Kidney (tissue), 14 donors: Measurements from ENCODE around the gene GTF3C2. TPM values are rescaled to one million over a fixed set of nuclear protein-coding genes. Genes with fewer than 3 reads are reported as not detected.

ENCODE experiments used
- DNase-seq, 5 donors: peaks; one replicate each; pipeline ENCODE4 v3.0.0-alpha.2; 2013 to 2020
- FAIRE-seq: peaks from 2 replicates; lab custom pipeline; 2012; peaks lifted over from hg19 to GRCh38; lab: Jason Lieb, UNC
- H3K27ac ChIP-seq, 2 donors: one replicate each; pipeline ENCODE4 v1.7.0; 2013; ENCODE audit warnings: low read depth in 2 of 2, low read length in 2 of 2, inconsistent platforms in 1 of 2
- H3K27me3 ChIP-seq: one replicate; pipeline ENCODE4 v1.7.1; 2013; ENCODE audit warnings: low read length, inconsistent platforms; ENCODE audit not compliant: control insufficient read depth, insufficient read depth
- H3K36me3 ChIP-seq, 3 donors: one replicate each; pipeline versions ENCODE4 v1.7.0 to v1.7.1; 2013; ENCODE audit warnings: low read length in 3 of 3, control low read depth in 1 of 3, inconsistent platforms in 1 of 3; ENCODE audit not compliant: insufficient read depth in 3 of 3, control insufficient read depth in 2 of 3
- H3K4me1 ChIP-seq, 3 donors: one replicate each; pipeline versions ENCODE4 v1.7.0 to v1.7.1; 2013; ENCODE audit warnings: low read length in 3 of 3, inconsistent platforms in 1 of 3, low read depth in 1 of 3; ENCODE audit not compliant: control insufficient read depth in 2 of 3, insufficient read depth in 2 of 3
- H3K4me3 ChIP-seq, 3 donors: one replicate each; pipeline versions ENCODE4 v1.7.0 to v1.8.1; 2013; ENCODE audit warnings: low read length in 3 of 3, control low read depth in 1 of 3, inconsistent platforms in 1 of 3
- H3K9ac ChIP-seq, 3 donors: one replicate each; pipeline versions ENCODE4 v1.7.0 to v1.7.1; 2013; ENCODE audit warnings: low read length in 3 of 3, control low read depth in 1 of 3, inconsistent platforms in 1 of 3
- H3K9me3 ChIP-seq, 3 donors: one replicate each; pipeline versions ENCODE4 v1.7.0 to v1.7.1; 2013; ENCODE audit warnings: low read length in 3 of 3, control low read depth in 1 of 3, inconsistent platforms in 1 of 3; ENCODE audit not compliant: control insufficient read depth in 2 of 3, insufficient read depth in 1 of 3
- intact Hi-C: fragments of 100-400 bp; cut with DNase I; formaldehyde crosslinking; loops from one replicate; pipeline ENCODE4 v1.11.1; 2022
- polyA plus RNA-seq: library from polyadenylated mRNA; stranded (reverse); fragments of 350-450 nt; fragmentation: Illumina TruSeq; extraction: RNeasy Lipid Tissue Mini Kit (QIAGEN cat#74804); gene quantifications from one replicate; pipeline ENCODE4 v1.2.3, GENCODE V29; 2014; ENCODE audit warnings: low read depth, low replicate concordance; ENCODE audit not compliant: insufficient read depth
- total RNA-seq: library from RNA; stranded (reverse); fragmentation: NEBNext Ultra II Directional; extraction: Animal tissue kit (Norgen Biotek cat#: 25700); gene quantifications from one replicate; pipeline ENCODE4 v1.2.1, GENCODE V29; 2021
- TF ChIP-seq, protein P1 (sequence below): IDR thresholded peaks from 3 replicates; pipeline ENCODE4 v1.5.1; 2012; ENCODE audit warnings: mild to moderate bottlenecking, moderate library complexity, borderline replicate concordance; ENCODE audit not compliant: insufficient read depth; ENCODE audit errors: extremely low read depth
- donor health status: control.
- donor health status: control.
- donor health status: control.
- donor health status: control.
- donor health status: control.
- donor health status: DM: yes; HTN: yes; CAD: no.
- donor health status: Normal renal cell carcinoma (clear cell type).

Gene GTF3C2
- total and polyA plus RNA-seq, 2 donors from 2014 or later: 38.3 to 59.3 TPM

DNA sequence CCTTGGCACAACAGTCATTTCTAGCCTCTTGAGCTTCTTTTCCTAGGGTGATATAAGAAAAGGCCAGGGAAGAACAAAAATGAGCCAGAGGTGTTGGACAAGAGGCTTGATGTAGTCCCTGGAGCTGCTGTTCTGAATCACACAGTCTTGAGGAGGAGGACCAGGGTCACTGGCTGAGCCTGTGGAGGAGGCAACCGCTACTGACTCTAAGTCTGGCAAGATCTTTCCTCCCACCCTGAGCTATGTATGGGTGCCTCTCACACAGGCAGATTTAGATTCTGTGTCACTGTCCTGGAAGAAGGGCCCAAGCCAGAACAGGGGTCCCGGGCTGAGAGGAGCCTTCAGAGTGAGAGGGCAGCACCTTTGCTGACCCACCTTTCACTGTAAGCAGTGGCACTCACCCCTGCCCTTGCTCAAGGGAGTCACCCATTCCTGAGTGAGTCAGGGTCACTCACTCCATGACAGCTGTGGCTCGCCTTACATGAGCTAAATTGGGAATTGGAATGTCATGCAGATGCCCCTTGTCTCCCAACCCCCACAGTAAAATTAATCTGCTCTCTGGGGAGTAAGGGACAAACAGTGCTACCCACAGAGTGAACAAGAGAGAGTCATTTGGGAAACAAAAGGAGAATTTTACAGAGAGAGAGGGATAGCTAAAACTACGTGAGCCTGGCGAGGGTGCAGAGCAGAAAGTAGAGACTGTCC, 74.6 kb downstream of the GTF3C2 start, which contains the start of gene TRIM54:
Gene TRIM54, plus strand, starts transcription at position 575 of the 705 bp plus-strand sequence. CDS start 303 bp downstream, outside the sequence.
- no peaks in the 10 kb centered on the region for H3K4me1 ChIP-seq
- H3K36me3 ChIP-seq: no peaks in the 10 kb centered on the region
- H3K4me3 ChIP-seq: no peak within 1 kb of the TSS
- no peak within 1 kb of the TSS for H3K9ac ChIP-seq
- TF ChIP-seq, protein P1, sequence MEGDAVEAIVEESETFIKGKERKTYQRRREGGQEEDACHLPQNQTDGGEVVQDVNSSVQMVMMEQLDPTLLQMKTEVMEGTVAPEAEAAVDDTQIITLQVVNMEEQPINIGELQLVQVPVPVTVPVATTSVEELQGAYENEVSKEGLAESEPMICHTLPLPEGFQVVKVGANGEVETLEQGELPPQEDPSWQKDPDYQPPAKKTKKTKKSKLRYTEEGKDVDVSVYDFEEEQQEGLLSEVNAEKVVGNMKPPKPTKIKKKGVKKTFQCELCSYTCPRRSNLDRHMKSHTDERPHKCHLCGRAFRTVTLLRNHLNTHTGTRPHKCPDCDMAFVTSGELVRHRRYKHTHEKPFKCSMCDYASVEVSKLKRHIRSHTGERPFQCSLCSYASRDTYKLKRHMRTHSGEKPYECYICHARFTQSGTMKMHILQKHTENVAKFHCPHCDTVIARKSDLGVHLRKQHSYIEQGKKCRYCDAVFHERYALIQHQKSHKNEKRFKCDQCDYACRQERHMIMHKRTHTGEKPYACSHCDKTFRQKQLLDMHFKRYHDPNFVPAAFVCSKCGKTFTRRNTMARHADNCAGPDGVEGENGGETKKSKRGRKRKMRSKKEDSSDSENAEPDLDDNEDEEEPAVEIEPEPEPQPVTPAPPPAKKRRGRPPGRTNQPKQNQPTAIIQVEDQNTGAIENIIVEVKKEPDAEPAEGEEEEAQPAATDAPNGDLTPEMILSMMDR: no peak
- intact Hi-C loops: no loop called here
- H3K9me3 ChIP-seq: no peaks in the 10 kb centered on the region
- FAIRE-seq (no peak), DNase-seq (peak in 3 of 5 donors; percentile 56 to 71 (median 57))
- H3K27ac ChIP-seq: no peak within 1 kb of the TSS
- H3K27me3 ChIP-seq: no peaks in the 10 kb centered on the region

DNA sequence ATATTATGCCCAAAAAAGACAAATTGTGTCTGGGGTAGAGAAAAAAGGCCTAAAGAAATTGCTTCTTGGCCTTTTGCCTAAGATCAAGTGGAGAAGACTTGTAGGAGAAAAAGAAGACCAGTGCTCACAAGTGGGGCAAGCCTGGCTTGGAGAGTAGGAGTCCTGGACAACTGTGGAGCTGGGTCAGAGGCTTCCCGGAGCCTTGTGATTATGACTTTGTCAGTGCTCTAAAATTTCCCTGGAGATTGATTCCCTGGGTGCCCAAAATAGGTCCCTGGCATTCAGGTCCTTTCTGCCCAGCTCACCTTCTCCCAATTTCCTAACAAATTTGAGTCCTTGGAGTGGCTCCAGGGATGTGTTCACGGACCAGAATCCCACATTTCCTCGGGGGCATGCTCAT, 75.1 kb downstream of the GTF3C2 start:
- H3K4me1 ChIP-seq: no peaks in the 10 kb centered on the region
- no peak for DNase-seq
- H3K36me3 ChIP-seq: no peaks in the 10 kb centered on the region
- no peak for FAIRE-seq
- no peak overlapping the region for H3K27ac ChIP-seq
- H3K9ac ChIP-seq: no peak overlapping the region
- intact Hi-C loops: no loop called here
- H3K9me3 ChIP-seq: no peaks in the 10 kb centered on the region
- TF ChIP-seq, protein P1: no peak
- H3K27me3 ChIP-seq: no peaks in the 10 kb centered on the region
- no peak overlapping the region for H3K4me3 ChIP-seq

DNA sequence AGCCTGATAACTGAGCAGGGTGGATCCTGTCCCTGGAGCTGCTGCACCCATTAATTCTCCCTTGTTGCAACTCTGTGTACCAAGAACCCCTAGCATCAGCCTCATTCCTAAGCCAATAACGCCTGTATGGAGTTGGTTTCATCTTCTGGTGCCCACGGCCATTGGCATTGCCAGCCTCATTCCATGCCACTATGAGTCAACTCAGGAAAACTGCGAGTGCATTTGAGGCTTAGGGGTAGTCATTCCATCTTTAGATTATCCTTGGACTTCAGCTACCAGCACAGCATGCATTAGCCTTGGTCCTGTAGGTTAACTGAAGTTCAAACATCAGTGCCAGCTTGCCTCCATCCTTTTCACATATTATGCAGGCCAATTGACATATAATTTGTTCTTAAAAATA, 75.7 kb downstream of the GTF3C2 start:
- H3K9ac ChIP-seq: no peak overlapping the region
- TF ChIP-seq, protein P1: no peak
- no peak overlapping the region for H3K27ac ChIP-seq
- H3K36me3 ChIP-seq: no peaks in the 10 kb centered on the region
- no peaks in the 10 kb centered on the region for H3K27me3 ChIP-seq
- H3K4me3 ChIP-seq: no peak overlapping the region
- FAIRE-seq (no peak), DNase-seq (no peak)
- intact Hi-C loops: no loop called here
- H3K9me3 ChIP-seq: no peaks in the 10 kb centered on the region
- no peaks in the 10 kb centered on the region for H3K4me1 ChIP-seq
